HG03565 (cell line): Measurements from ENCODE around the gene COL18A1.

Experiments
- ATAC-seq: cut with Tn5 transposase; IDR thresholded peaks from one replicate; pipeline ENCODE4 v1.9.1; 2021; ENCODE audit warnings: mild to moderate bottlenecking, moderate library complexity; ENCODE audit not compliant: unreplicated experiment

COL18A1 gene

GRCh38 chr21:45487891-45488600 lies 83.1 kb downstream of the COL18A1 start:
- ATAC-seq = no peak

- no peak for ATAC-seq
These were observed 84.2 kb downstream of the COL18A1 start for GRCh38 chr21:45488931-45489721.

- ATAC-seq = no peak
These were observed 84.7 kb downstream of the COL18A1 start for GRCh38 chr21:45489722-45489982.

GRCh38 chr21:45490049-45490731 lies 85.2 kb downstream of the COL18A1 start:
- no peak for ATAC-seq

- no peak for ATAC-seq
These were observed 86.1 kb downstream of the COL18A1 start for GRCh38 chr21:45491056-45491455.

- no peak for ATAC-seq
These were observed 86.7 kb downstream of the COL18A1 start for GRCh38 chr21:45491623-45492022.

GRCh38 chr21:45492765-45493164 lies 87.8 kb downstream of the COL18A1 start:
- no peak for ATAC-seq

GRCh38 chr21:45493401-45494001 lies 88.5 kb downstream of the COL18A1 start:
- no peak for ATAC-seq

GRCh38 chr21:45494135-45494850 lies 89.3 kb downstream of the COL18A1 start:
- no peak for ATAC-seq

GRCh38 chr21:45494851-45495680 lies 90.1 kb downstream of the COL18A1 start:
- no peak for ATAC-seq

GRCh38 chr21:45496151-45496967 lies 91.4 kb downstream of the COL18A1 start:
- no peak for ATAC-seq

GRCh38 chr21:45496968-45497845 lies 92.2 kb downstream of the COL18A1 start:
- no peak for ATAC-seq

- ATAC-seq = no peak
These were observed 93.1 kb downstream of the COL18A1 start for GRCh38 chr21:45497846-45498645.

- no peak for ATAC-seq
These were observed 93.7 kb downstream of the COL18A1 start for GRCh38 chr21:45498646-45499000.

- no peak for ATAC-seq
These were observed 94.3 kb downstream of the COL18A1 start for GRCh38 chr21:45499201-45499750.

- ATAC-seq = no peak
These were observed 95.1 kb downstream of the COL18A1 start for GRCh38 chr21:45499970-45500577.
